Liver (tissue), 9 donors: ENCODE measurements around the gene THSD4. TPM values are rescaled to one million over a fixed set of nuclear protein-coding genes. Genes with fewer than 3 reads are reported as not detected.

Experiments
- DNase-seq: peaks from one replicate; pipeline ENCODE4 v3.0.0-alpha.2; 2017; ENCODE audit warnings: low spot score
- H3K27ac ChIP-seq, 2 donors: one replicate each; pipeline ENCODE4 v1.7.0; 2013; ENCODE audit warnings: inconsistent platforms in 2 of 2, low read length in 2 of 2, control low read depth in 1 of 2, low read depth in 1 of 2, mild to moderate bottlenecking in 1 of 2
- H3K27me3 ChIP-seq, 4 donors: one replicate each; pipeline versions ENCODE4 v1.6.1 to v1.7.0; 2013; ENCODE audit warnings: low read length in 3 of 4, inconsistent platforms in 1 of 4, mild to moderate bottlenecking in 1 of 4, moderate library complexity in 1 of 4; ENCODE audit not compliant: control insufficient read depth in 4 of 4, insufficient read depth in 4 of 4
- H3K36me3 ChIP-seq, 4 donors: one replicate each; pipeline versions ENCODE4 v1.6.1 to v1.7.0; 2013; ENCODE audit warnings: low read length in 3 of 4, mild to moderate bottlenecking in 3 of 4, low read depth in 1 of 4, moderate library complexity in 1 of 4; ENCODE audit not compliant: control insufficient read depth in 4 of 4, insufficient read depth in 3 of 4
- H3K4me1 ChIP-seq, 4 donors: one replicate each; pipeline versions ENCODE4 v1.6.1 to v1.7.0; 2013; ENCODE audit warnings: low read length in 3 of 4, mild to moderate bottlenecking in 3 of 4, moderate library complexity in 1 of 4; ENCODE audit not compliant: control insufficient read depth in 4 of 4, insufficient read depth in 4 of 4
- H3K4me3 ChIP-seq, 3 donors: one replicate each; pipeline versions ENCODE4 v1.6.1 to v1.7.0; 2013; ENCODE audit warnings: low read length in 3 of 3, control low read depth in 1 of 3, low read depth in 1 of 3, mild to moderate bottlenecking in 1 of 3
- H3K9ac ChIP-seq, 2 donors: one replicate each; pipeline ENCODE4 v1.7.0; 2013; ENCODE audit warnings: low read length in 2 of 2, mild to moderate bottlenecking in 2 of 2, moderate library complexity in 2 of 2, control low read depth in 1 of 2, low read depth in 1 of 2
- H3K9me3 ChIP-seq, 4 donors: one replicate each; pipeline versions ENCODE4 v1.6.1 to v1.7.0; 2013; ENCODE audit warnings: low read length in 3 of 4; ENCODE audit not compliant: control insufficient read depth in 4 of 4
- ATF3 ChIP-seq: IDR thresholded peaks from 2 replicates; pipeline ENCODE4 v1.6.1; 2016; ENCODE audit warnings: antibody characterized with exemption
- CTCF ChIP-seq: fragments of 150-350 bp; IDR thresholded peaks from 2 replicates; pipeline ENCODE4 v1.5.1; 2017; ENCODE audit warnings: improper control_type of control experiment, low read depth, low read length; ENCODE audit not compliant: missing input control
- EGR1 ChIP-seq, 2 donors: IDR thresholded peaks; 2 replicates each; pipeline ENCODE4 v1.6.1; 2016 to 2018; ENCODE audit warnings: antibody characterized with exemption in 2 of 2, low read depth in 2 of 2
- FOXA1 ChIP-seq: IDR thresholded peaks from 2 replicates; pipeline ENCODE4 v1.6.1; 2016; ENCODE audit warnings: antibody characterized with exemption
- FOXA2 ChIP-seq: IDR thresholded peaks from 2 replicates; pipeline ENCODE4 v1.6.1; 2016; ENCODE audit warnings: antibody characterized with exemption
- GABPA ChIP-seq, 2 donors: IDR thresholded peaks in 1 of 2; conservative IDR thresholded peaks in 1 of 2; 2 replicates each; pipeline ENCODE4 v1.6.1; 2016; ENCODE audit warnings: antibody characterized with exemption in 2 of 2, mild to moderate bottlenecking in 1 of 2, moderate library complexity in 1 of 2
- HNF4A ChIP-seq, 2 donors: conservative IDR thresholded peaks; 2 replicates each; pipeline ENCODE4 v1.6.1; 2016; ENCODE audit warnings: antibody characterized with exemption in 2 of 2, mild to moderate bottlenecking in 2 of 2
- HNF4G ChIP-seq: IDR thresholded peaks from 2 replicates; pipeline ENCODE4 v1.6.1; 2016; ENCODE audit warnings: antibody characterized with exemption
- JUND ChIP-seq, 2 donors: IDR thresholded peaks; 2 replicates each; pipeline ENCODE4 v1.6.1; 2016; ENCODE audit warnings: antibody characterized with exemption in 2 of 2
- MAX ChIP-seq: IDR thresholded peaks from 2 replicates; pipeline ENCODE4 v1.6.1; 2016; ENCODE audit warnings: antibody characterized with exemption
- NR2F2 ChIP-seq: IDR thresholded peaks from 2 replicates; pipeline ENCODE4 v1.6.1; 2016; ENCODE audit warnings: antibody characterized with exemption
- RAD21 ChIP-seq, 2 donors: IDR thresholded peaks; 2 replicates each; pipeline ENCODE4 v1.6.1; 2016; ENCODE audit warnings: antibody characterized with exemption in 2 of 2, mild to moderate bottlenecking in 2 of 2
- REST ChIP-seq: IDR thresholded peaks from 2 replicates; pipeline ENCODE4 v1.6.1; 2016; ENCODE audit warnings: antibody characterized with exemption, mild to moderate bottlenecking
- RXRA ChIP-seq, 2 donors: IDR thresholded peaks; 2 replicates each; pipeline ENCODE4 v1.6.1; 2017 to 2018; ENCODE audit warnings: antibody characterized with exemption in 2 of 2, mild to moderate bottlenecking in 1 of 2
- TAF1 ChIP-seq: conservative IDR thresholded peaks from 2 replicates; pipeline ENCODE4 v1.6.1; 2016; ENCODE audit warnings: antibody characterized with exemption, mild to moderate bottlenecking
- YY1 ChIP-seq: IDR thresholded peaks from 2 replicates; pipeline ENCODE4 v1.6.1; 2016; ENCODE audit warnings: antibody characterized with exemption, mild to moderate bottlenecking
- ZBTB33 ChIP-seq: IDR thresholded peaks from 2 replicates; pipeline ENCODE4 v1.6.1; 2016; ENCODE audit warnings: antibody characterized with exemption
- WGBS: extraction: QIAGEN DNeasy Blood & Tissue Kit; methylation state at CpG from one replicate; pipeline ENCODE4 v1.1.7; 2013; 5-methylcytosine and 5-hydroxymethylcytosine counted together
- polyA plus RNA-seq, 2 donors: library from polyadenylated mRNA; stranded (reverse) in 1 of 2; unstranded in 1 of 2; fragments of 200-250 nt in 1 of 2; fragments of >200 nt in 1 of 2; fragmentation: Nextera tagmentation in 1 of 2; extraction: Ambion mirVana in 1 of 2; gene quantifications; one replicate each; pipeline versions ENCODE4 v1.2.1 to v1.2.3, GENCODE V29; 2013 to 2015
- total RNA-seq, 2 donors: library from RNA; depleted of rRNA; stranded (reverse); fragments of >200 nt; gene quantifications; one replicate each; pipeline ENCODE4 v1.2.3, GENCODE V29; 2014
- donor health status: healthy.
- donor health status: healthy.
- donor health status: healthy.
- donor health status: healthy.
- donor health status: healthy.

The THSD4 gene
- total and polyA plus RNA-seq, 4 donors = 0.23 to 11.5 (median 1.9) TPM

GRCh38 chr15:71288348-71288955 lies 173.2 kb downstream of the THSD4 start:
- WGBS = 85% methylated on average over 5 of the region's 5 CpGs
- Histone ChIP-seq H3K4me1 (peaks cover 0 to 8% (median 1%) of the 10 kb centered on the region in 4 donors), H3K9ac (no peak overlapping the region), H3K27me3 (no peaks in the 10 kb centered on the region), H3K9me3 (no peaks in the 10 kb centered on the region), H3K36me3 (no peaks in the 10 kb centered on the region), H3K4me3 (no peak overlapping the region), H3K27ac (no peak overlapping the region)
- TF ChIP-seq HNF4G (no peak), FOXA1 (no peak), TAF1 (no peak), NR2F2 (no peak), GABPA (IDR thresholded peaks at IDR 0.05 in 1 of 2, conservative IDR thresholded peaks at IDR 0.05 in 1 of 2) (no peak)
- no peak for DNase-seq

GRCh38 chr15:71290002-71290401 lies 174.7 kb downstream of the THSD4 start:
- no peak overlapping the region for H3K9ac ChIP-seq
- H3K9me3 ChIP-seq = no peaks in the 10 kb centered on the region
- peaks cover 2 to 23% (median 12%) of the 10 kb centered on the region in 4 donors for H3K4me1 ChIP-seq
- H3K4me3 ChIP-seq = no peak overlapping the region
- no peaks in the 10 kb centered on the region for H3K36me3 ChIP-seq
- no peak for TF ChIP-seq JUND (IDR thresholded peaks at IDR 0.05)
- no peak for TF ChIP-seq FOXA1
- no peak for TF ChIP-seq EGR1 (IDR thresholded peaks at IDR 0.05; ENCODE audit: low read depth in 2 of 2)
- no peak for TF ChIP-seq ZBTB33
- no peak for TF ChIP-seq YY1
- TF ChIP-seq RXRA (IDR thresholded peaks at IDR 0.05) = no peak
- no peak for TF ChIP-seq RAD21 (IDR thresholded peaks at IDR 0.05)
- no peak for TF ChIP-seq HNF4G
- no peak for TF ChIP-seq HNF4A (conservative IDR thresholded peaks at IDR 0.05)
- TF ChIP-seq FOXA2 = no peak
- TF ChIP-seq ATF3 = no peak
- TF ChIP-seq NR2F2 = no peak
- no peak for TF ChIP-seq REST
- no peak for TF ChIP-seq CTCF
- TF ChIP-seq MAX = no peak
- WGBS = 93% methylated on average over 3 of the region's 3 CpGs
- no peaks in the 10 kb centered on the region for H3K27me3 ChIP-seq
- no peak overlapping the region for H3K27ac ChIP-seq
- no peak for DNase-seq
